ENCODE results near the gene TTC38. TPM values are rescaled to one million over a fixed set of nuclear protein-coding genes. Genes with fewer than 3 reads are reported as not detected.

The TTC38 gene
- polyA plus RNA-seq, 3 donors: 20.0 to 62.3 (median 31.5) TPM

- 5 to 14% (median 13%) methylated on average over 40 to 42 of the region's 42 CpGs for WGBS, 3 donors
- no peak overlapping the region for H3K27ac ChIP-seq (ENCODE audit: low read depth, low read length)
Measured at GRCh38 chr22:46336119-46337078, 68.6 kb downstream of the TTC38 start.

- H3K27ac ChIP-seq (ENCODE audit: low read depth, low read length): no peak overlapping the region
- WGBS, 3 donors: 74 to 90% (median 90%) methylated on average over 9 of the region's 9 CpGs
Measured at GRCh38 chr22:46337870-46338269, 70.1 kb downstream of the TTC38 start.

- H3K27ac ChIP-seq (ENCODE audit: low read depth, low read length): no peak overlapping the region
- WGBS, 3 donors: 88 to 95% (median 90%) methylated on average over 8 of the region's 8 CpGs
Measured at GRCh38 chr22:46338636-46339035, 70.8 kb downstream of the TTC38 start.

- WGBS, 3 donors: 91 to 94% (median 92%) methylated on average over 5 of the region's 5 CpGs
- no peak overlapping the region for H3K27ac ChIP-seq (ENCODE audit: low read depth, low read length)
Measured at GRCh38 chr22:46339956-46340355, 72.1 kb downstream of the TTC38 start.

- WGBS, 3 donors: 83 to 95% (median 93%) methylated on average over 11 to 13 of the region's 13 CpGs
- no peak overlapping the region for H3K27ac ChIP-seq (ENCODE audit: low read depth, low read length)
Measured at GRCh38 chr22:46340676-46341075, 72.9 kb downstream of the TTC38 start.

Other genes starting within 250 kb of the TTC38 start
- gene PPARA, start 117.5 kb upstream of the TTC38 start, polyA plus RNA-seq: 10 to 100 TPM in 1 of 3 donors, 1 to 10 TPM in 2; 7.2 to 15.4 (median 8.2) TPM
- 10 to 100 TPM in 1 of 3 donors, 1 to 10 TPM in 2; 6.2 to 10.5 (median 9.0) TPM for gene CDPF1, start 17.7 kb upstream of the TTC38 start, polyA plus RNA-seq
- gene PKDREJ, start 4.7 kb upstream of the TTC38 start, polyA plus RNA-seq: under 1 TPM; 0.03 to 0.11 (median 0.06) TPM
- under 1 TPM; 0.13 to 0.49 (median 0.34) TPM for gene GTSE1, start 28.9 kb downstream of the TTC38 start, polyA plus RNA-seq
- gene TRMU, start 67.7 kb downstream of the TTC38 start, polyA plus RNA-seq: 10 to 100 TPM; 16.5 to 21.5 (median 18.0) TPM